Measurements from ENCODE around the gene CSRNP3. TPM values are rescaled to one million over a fixed set of nuclear protein-coding genes. Genes with fewer than 3 reads are reported as not detected.
A peak's percentile ranks its signal among the peaks of the same experiment; 100 is the strongest.

Gene CSRNP3
- polyA plus RNA-seq, 1 donor (not counting 4 experiments of a cell fraction or from before 2014, with no cell fraction given) = 0.87 TPM

GRCh38 chr2:165635532-165635931 is 166.0 kb downstream of the CSRNP3 start:
- Histone ChIP-seq H3K79me2 (ENCODE audit: control insufficient read depth, insufficient read depth, low read length) (no peaks in the 10 kb centered on the region), H4K20me1 (ENCODE audit: control insufficient read depth, extremely low read depth, insufficient read depth, low read length) (no peaks in the 10 kb centered on the region), H3K9me3 (ENCODE audit: control insufficient read depth, low read depth, low read length) (no peaks in the 10 kb centered on the region), H3K9me1 (ENCODE audit: control insufficient read depth, extremely low read depth, insufficient read depth, low read length) (no peaks in the 10 kb centered on the region), H3K27me3 (ENCODE audit: control insufficient read depth, extremely low read depth, insufficient read depth, low read length) (no peaks in the 10 kb centered on the region), H3K4me2 (ENCODE audit: control insufficient read depth, extremely low read depth, insufficient read depth, low read depth, low read length) (no peak overlapping the region), H3K4me1 (ENCODE audit: control insufficient read depth, extremely low read depth, insufficient read depth, low read length) (peaks cover 15% of the 10 kb centered on the region), H3K4me3 (ENCODE audit: control insufficient read depth in 2 of 3, extremely low read depth in 1 of 3, insufficient read depth in 2 of 3, low read depth in 1 of 3, low read length in 3 of 3) (no peak overlapping the region), H3K27ac (ENCODE audit: control insufficient read depth, insufficient read depth, low read length) (no peak overlapping the region), H3K36me3 (ENCODE audit: control insufficient read depth in 2 of 2, extremely low read depth in 1 of 2, insufficient read depth in 2 of 2, low read length in 2 of 2) (no peaks in the 10 kb centered on the region), H3K9ac (ENCODE audit: control insufficient read depth, extremely low read depth, insufficient read depth, low read length) (no peak overlapping the region), H2AFZ (ENCODE audit: control insufficient read depth, low read length) (no peak overlapping the region)
- no peak for FAIRE-seq
- no peak for TF ChIP-seq EZH2 (IDR thresholded peaks at IDR 0.05; ENCODE audit: low read length)
- no peak for TF ChIP-seq CTCF (optimal IDR thresholded peaks at IDR 0.05 in 1 of 3, IDR thresholded peaks at IDR 0.05 in 1 of 3, conservative IDR thresholded peaks at IDR 0.05 in 1 of 3; ENCODE audit: extremely low read depth in 1 of 3, insufficient read depth in 2 of 3, low read length in 3 of 3)
- DNase-seq (ENCODE audit: low read depth, low spot score) = no peak
- dilution Hi-C loops (cut with MboI; ENCODE audit: extremely low pct_ligation_motif_present, low sequenced_read_pairs) = no loop called here

- Histone ChIP-seq H3K9me3 (ENCODE audit: control insufficient read depth, low read depth, low read length) (no peaks in the 10 kb centered on the region), H3K27ac (ENCODE audit: control insufficient read depth, insufficient read depth, low read length) (no peak overlapping the region), H3K27me3 (ENCODE audit: control insufficient read depth, extremely low read depth, insufficient read depth, low read length) (no peaks in the 10 kb centered on the region), H3K79me2 (ENCODE audit: control insufficient read depth, insufficient read depth, low read length) (no peaks in the 10 kb centered on the region), H3K4me2 (ENCODE audit: control insufficient read depth, extremely low read depth, insufficient read depth, low read depth, low read length) (peak overlapping the region; percentile 30), H3K36me3 (ENCODE audit: control insufficient read depth in 2 of 2, extremely low read depth in 1 of 2, insufficient read depth in 2 of 2, low read length in 2 of 2) (no peaks in the 10 kb centered on the region), H2AFZ (ENCODE audit: control insufficient read depth, low read length) (no peak overlapping the region), H4K20me1 (ENCODE audit: control insufficient read depth, extremely low read depth, insufficient read depth, low read length) (no peaks in the 10 kb centered on the region), H3K9ac (ENCODE audit: control insufficient read depth, extremely low read depth, insufficient read depth, low read length) (no peak overlapping the region), H3K9me1 (ENCODE audit: control insufficient read depth, extremely low read depth, insufficient read depth, low read length) (no peaks in the 10 kb centered on the region), H3K4me1 (ENCODE audit: control insufficient read depth, extremely low read depth, insufficient read depth, low read length) (peaks cover 15% of the 10 kb centered on the region), H3K4me3 (ENCODE audit: control insufficient read depth in 2 of 3, extremely low read depth in 1 of 3, insufficient read depth in 2 of 3, low read depth in 1 of 3, low read length in 3 of 3) (no peak overlapping the region)
- DNase-seq (ENCODE audit: low read depth, low spot score) = no peak
- TF ChIP-seq CTCF (optimal IDR thresholded peaks at IDR 0.05 in 1 of 3, IDR thresholded peaks at IDR 0.05 in 1 of 3, conservative IDR thresholded peaks at IDR 0.05 in 1 of 3; ENCODE audit: extremely low read depth in 1 of 3, insufficient read depth in 2 of 3, low read length in 3 of 3) (no peak), EZH2 (IDR thresholded peaks at IDR 0.05; ENCODE audit: low read length) (no peak)
- dilution Hi-C loops (cut with MboI; ENCODE audit: extremely low pct_ligation_motif_present, low sequenced_read_pairs) = no loop called here
- peak; percentile 68 for FAIRE-seq
These were observed 167.5 kb downstream of the CSRNP3 start for GRCh38 chr2:165636959-165637358.
